CD4-positive, alpha-beta T cell treated with Interleukin-15 for 4 hours (primary cell): ENCODE measurements around the gene ST3GAL3.

Experiments used
- DNase-seq: peaks from one replicate; pipeline ENCODE4 v3.0.0-alpha.2; 2020; ENCODE audit warnings: low spot score

The ST3GAL3 gene

GRCh38 chr1:43879414-43879813 lies 172.1 kb downstream of the ST3GAL3 start:
- DNase-seq = no peak

- DNase-seq = no peak
These were observed 172.7 kb downstream of the ST3GAL3 start for GRCh38 chr1:43879996-43880395.

- no peak for DNase-seq
These were observed 173.3 kb downstream of the ST3GAL3 start for GRCh38 chr1:43880604-43881003.

GRCh38 chr1:43881415-43881814 lies 174.1 kb downstream of the ST3GAL3 start:
- DNase-seq = no peak

GRCh38 chr1:43882763-43883162 lies 175.4 kb downstream of the ST3GAL3 start:
- DNase-seq = no peak

- DNase-seq = no peak
These were observed 176.0 kb downstream of the ST3GAL3 start for GRCh38 chr1:43883321-43883720.

- no peak for DNase-seq
These were observed 178.0 kb downstream of the ST3GAL3 start for GRCh38 chr1:43885279-43885801.

- DNase-seq = no peak
These were observed 180.4 kb downstream of the ST3GAL3 start for GRCh38 chr1:43887748-43888147.

GRCh38 chr1:43890815-43891214 lies 183.5 kb downstream of the ST3GAL3 start:
- no peak for DNase-seq

- no peak for DNase-seq
These were observed 185.7 kb downstream of the ST3GAL3 start for GRCh38 chr1:43893006-43893405.

GRCh38 chr1:43898981-43899380 lies 191.6 kb downstream of the ST3GAL3 start:
- DNase-seq = no peak

GRCh38 chr1:43900386-43900785 lies 193.1 kb downstream of the ST3GAL3 start:
- DNase-seq = no peak

- DNase-seq = no peak
These were observed 194.0 kb downstream of the ST3GAL3 start for GRCh38 chr1:43901196-43901961.

- no peak for DNase-seq
These were observed 194.9 kb downstream of the ST3GAL3 start for GRCh38 chr1:43902058-43902831.

- DNase-seq = no peak
These were observed 197.6 kb downstream of the ST3GAL3 start for GRCh38 chr1:43904660-43905551.

- DNase-seq = no peak
These were observed 200.9 kb downstream of the ST3GAL3 start for GRCh38 chr1:43908226-43908625.

GRCh38 chr1:43908858-43909257 lies 201.5 kb downstream of the ST3GAL3 start:
- no peak for DNase-seq

GRCh38 chr1:43910343-43910742 lies 203.0 kb downstream of the ST3GAL3 start:
- no peak for DNase-seq

GRCh38 chr1:43912607-43913006 lies 205.3 kb downstream of the ST3GAL3 start:
- no peak for DNase-seq

- DNase-seq = no peak
These were observed 205.7 kb downstream of the ST3GAL3 start for GRCh38 chr1:43913051-43913501.

- DNase-seq = no peak
These were observed 206.5 kb downstream of the ST3GAL3 start for GRCh38 chr1:43913666-43914360.
